ENCODE data around the gene ECM2.

The ECM2 gene

DNA sequence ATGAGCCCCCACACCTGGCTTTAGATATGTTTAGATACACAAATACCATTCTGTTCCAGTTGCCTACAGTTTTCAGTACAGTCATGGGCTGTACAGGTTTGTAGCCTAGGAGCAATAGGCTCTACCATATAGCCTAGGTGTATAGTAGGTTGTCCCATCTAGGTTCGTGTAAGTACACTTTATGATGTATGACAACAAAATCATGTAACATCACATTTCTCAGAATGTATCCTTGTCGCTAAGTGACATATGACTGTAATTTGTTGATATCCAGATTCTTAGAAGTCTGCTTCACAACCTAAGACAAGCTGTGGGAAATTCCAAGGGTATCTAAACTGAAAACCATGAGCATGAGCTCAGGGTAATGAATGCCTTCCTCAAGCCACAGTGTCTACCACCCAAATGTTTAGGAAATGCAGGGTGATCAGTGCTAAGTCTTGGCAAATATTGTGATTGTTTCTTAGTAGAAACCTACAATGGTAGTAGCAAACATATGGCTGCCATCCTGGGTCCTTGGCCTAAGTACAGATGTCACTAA lies 8.4 kb downstream of the ECM2 start:
- no peak for DNase-seq

DNA sequence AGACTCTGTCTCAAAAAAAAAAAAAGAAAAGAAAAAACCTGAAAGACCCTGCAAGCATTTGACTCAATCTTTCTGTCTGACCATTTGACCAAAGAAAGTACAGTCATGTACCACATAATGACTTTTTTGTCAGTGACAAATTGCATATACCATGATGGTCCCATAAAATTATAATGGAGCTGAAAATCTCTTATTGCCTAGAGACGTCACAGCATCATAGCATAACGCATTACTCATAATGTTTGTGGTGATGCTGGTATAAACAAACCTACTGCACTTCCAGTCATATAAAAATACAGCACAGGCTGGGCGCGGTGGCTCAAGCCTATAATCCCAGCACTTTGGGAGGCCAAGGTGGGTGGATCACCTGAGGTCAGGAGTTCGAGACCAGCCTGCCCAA lies 10.5 kb downstream of the ECM2 start:
- no peak for DNase-seq

DNA sequence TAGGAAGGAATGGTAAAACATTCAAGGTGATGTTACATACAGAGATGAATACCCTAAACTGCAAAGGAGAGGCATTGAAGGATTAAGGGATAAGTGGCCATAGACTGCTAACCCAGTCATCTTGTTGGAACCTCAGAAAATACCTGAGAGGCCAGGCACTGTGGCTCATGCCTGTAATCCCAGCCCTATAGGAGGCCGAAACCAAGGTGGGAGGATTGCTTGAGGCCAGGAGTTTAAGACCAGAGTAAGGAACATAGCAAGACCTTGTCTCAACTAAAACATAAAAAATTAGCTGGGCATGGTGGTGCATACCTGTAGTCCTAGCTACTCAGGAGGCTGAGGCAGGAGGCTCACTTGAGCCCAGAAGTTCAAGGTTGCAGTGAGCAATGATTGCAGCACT lies 10.9 kb downstream of the ECM2 start:
- no peak for DNase-seq

DNA sequence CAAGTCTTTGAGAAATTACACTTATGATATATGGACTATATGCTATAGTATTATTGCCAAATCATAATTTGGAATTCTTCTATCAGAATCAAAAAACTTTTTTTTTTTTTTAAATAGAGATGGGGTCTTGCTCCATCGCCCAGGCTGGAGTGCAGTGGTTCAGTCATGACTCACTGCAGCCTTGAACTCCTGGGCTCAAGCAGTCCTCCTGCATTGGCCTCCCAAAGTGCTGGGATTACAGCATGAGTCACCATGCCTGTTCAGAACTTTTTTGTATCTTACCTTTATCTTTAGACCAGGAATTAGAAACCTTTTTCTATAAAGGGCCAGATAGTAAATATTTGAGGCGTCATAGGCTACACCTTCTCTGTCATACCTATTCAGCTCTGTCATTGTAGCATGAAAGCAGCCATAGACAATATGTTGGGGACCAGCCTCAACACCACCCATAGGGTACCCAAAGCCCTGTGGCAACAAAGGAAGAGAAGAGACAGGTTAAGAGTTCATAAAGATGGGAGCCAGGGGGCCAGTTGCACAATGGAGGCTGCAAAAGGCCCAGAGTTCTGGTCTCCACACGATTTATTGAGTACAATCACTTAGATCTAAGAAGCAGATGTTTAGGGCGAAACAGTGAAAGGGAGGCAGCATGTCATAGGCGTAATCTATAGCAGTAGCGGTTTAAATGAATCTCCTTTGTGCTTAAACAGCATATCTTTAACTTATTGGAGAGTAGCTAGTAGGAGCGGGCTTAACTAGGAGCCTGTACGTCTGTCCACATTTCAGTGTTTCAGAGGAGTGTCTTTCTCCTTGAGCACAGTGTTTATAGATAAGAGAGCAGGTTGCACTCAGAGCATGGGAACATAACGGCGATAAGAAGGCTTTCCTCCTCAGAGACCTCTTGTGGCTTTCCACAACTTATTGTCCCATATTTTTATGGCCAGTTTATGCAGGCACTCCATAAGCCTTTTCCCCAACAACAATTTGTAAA lies 12.5 kb downstream of the ECM2 start:
- no peak for DNase-seq

DNA sequence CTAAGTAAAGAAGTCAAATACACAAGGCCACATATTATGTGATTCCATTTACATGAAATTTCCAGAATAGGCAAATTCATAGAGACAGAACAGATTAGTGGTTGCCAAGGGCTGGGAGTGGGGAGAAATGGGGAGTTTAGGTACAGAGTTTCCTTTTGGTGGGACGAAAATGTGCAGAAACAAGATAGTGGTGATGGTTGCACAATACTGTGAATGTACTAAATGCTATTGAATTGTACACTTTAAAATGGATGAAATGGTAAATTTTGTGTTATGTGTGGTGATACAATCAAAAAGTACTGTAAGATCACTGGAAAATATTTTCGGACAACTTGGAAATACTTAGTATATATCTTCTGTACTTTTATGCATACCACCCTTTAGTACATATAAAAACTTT lies 15.0 kb downstream of the ECM2 start:
- DNase-seq, result no peak

DNA sequence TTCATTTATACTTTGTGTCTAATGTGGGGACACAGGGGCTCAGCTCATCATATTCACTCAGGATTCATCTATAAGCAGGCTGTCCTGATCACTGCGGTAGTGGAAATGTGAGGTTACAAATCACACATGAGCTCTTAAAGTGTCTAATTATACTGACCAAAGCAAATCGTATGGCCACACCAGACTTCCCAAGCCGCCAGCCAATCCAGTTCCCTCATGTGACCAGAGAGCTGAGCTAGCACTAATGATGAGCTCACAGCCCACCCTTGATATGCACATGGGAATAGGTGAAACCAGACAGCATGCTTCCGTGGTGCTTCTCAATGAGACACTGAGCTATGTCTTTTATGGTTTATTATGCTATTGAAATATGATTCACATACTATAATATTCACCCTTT lies 17.6 kb downstream of the ECM2 start:
- DNase-seq, result no peak

DNA sequence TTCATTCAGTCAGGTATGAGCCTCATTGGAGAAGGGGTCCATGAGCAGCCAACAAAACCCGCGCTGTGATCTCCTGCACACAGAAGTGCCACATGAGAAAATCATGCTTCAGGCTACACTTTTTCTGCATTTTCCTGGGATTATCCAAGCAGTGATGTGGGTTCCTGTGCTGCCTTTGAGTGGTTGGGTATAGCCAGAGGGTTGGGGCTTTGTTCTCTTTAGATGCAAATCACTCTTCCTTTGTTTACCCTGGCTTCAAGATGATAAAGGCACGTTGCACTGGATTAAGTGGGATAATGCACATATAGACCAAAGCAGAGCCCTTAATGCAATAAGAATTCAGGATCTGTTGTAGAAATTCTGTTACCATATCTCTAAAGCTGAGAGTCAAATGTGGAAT lies 18.7 kb downstream of the ECM2 start:
- no peak for DNase-seq

DNA sequence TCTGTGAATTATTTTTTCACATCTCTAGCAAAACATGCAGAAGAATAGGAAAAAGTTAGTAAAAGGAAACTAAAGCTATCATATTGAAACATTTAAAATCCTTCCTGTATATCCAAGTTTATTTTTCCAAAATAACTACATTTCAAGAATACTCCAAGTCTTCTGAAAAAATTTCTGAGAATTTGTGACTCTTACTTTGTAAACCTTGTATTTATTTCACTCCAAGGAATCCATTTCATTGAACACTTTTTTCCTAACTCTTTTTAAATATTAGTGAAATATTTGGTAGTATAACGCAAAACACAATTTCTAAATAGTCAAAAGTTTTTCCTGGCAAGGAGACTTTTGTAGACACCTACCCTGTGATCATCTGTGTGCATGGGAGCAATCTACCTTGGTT lies 19.3 kb downstream of the ECM2 start:
- DNase-seq, result no peak

DNA sequence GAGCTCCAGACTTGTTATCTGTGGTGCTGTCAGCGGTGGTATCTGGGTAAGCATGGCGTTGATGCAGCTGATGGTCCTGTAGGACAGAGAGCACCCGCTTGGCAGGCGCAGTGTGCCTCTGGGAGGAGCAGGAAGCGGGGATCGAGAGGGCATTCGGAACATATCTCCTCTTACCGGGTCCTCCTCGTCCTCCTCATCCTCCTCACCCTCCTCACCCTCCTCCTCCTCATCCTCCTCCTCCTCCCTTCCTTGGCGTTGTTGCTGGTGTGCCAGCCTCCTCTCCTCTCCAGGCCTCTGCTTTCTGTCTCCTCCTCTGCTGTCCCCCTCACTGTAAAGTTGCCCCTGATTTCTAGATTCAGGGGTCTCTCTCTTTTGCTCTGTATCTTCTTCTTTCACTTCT lies 21.2 kb downstream of the ECM2 start:
- DNase-seq, result no peak

DNA sequence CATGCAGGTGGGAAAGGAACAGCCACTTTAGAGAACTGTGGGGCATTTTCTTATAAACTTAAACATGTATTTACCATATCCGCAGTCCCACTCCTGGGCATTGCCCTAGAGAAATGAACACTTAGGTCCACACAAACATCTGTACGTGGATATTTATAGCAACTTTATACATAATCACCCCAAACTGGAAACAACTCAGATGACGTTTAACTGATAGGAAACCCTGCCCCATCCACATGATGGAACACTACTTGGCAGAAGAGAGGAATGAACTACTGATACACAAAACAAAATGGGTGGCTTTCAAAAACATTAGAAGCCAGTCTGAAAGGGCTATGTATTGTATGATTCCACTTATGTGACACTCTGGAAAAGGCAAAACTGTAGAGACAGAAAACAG lies 22.4 kb downstream of the ECM2 start:
- no peak for DNase-seq

DNA sequence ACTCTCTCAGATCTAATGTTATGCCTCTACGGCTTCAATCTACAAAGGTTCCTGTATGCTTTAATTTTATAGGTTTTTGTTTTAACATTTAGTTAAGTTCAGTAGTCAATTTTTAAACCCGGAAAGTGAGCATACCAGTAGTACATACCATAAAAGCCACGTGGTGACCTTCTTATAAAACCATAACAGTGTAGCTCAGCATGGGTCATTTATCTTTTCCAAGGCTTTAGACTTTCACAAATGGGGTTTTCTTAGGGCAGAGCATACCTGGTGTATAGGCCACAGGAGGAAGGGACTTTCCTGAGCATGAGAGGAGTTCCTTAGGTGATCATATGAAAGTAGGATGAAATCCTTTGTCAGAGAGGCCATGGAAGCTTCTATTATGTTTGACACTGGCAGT lies 23.2 kb downstream of the ECM2 start:
- no peak for DNase-seq

DNA sequence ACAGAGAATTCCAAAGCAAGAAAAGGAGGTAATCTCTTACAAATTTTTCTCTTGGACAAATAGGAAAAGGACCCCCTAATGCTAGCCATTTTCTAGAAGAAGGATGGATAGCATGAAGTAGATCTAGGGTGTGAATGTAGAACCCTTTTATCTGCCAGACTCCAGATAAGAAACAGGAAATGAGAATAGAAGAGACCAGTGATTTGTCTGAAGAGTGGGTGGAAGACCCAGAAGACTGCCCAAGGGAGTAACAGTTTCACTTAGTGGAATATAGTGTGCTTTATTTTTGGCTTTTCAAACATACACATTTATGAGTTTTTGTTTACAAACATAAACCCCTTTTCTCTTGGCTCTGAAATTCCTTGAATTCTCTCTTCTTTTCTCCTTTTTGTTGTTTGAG lies 25.0 kb downstream of the ECM2 start:
- no peak for DNase-seq

DNA sequence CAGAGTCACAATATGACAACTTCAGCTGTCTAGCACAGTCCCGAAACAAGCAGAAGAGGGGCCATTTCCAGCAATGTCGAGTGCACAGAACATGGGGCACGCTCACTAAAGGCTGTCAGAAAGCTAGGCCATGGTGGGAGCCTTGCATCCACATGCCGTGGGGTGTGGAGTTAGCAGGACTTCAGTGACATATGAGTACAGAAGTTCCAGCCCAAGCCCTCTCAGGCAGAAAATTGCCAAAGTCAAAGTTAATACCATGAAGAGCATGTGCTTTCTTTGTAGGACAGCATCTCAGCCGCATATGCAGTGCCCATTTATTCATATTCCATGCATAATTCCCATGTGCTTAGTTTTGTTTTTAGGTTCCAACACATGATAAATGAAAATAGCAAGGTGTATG lies 26.7 kb downstream of the ECM2 start:
- DNase-seq, result no peak

DNA sequence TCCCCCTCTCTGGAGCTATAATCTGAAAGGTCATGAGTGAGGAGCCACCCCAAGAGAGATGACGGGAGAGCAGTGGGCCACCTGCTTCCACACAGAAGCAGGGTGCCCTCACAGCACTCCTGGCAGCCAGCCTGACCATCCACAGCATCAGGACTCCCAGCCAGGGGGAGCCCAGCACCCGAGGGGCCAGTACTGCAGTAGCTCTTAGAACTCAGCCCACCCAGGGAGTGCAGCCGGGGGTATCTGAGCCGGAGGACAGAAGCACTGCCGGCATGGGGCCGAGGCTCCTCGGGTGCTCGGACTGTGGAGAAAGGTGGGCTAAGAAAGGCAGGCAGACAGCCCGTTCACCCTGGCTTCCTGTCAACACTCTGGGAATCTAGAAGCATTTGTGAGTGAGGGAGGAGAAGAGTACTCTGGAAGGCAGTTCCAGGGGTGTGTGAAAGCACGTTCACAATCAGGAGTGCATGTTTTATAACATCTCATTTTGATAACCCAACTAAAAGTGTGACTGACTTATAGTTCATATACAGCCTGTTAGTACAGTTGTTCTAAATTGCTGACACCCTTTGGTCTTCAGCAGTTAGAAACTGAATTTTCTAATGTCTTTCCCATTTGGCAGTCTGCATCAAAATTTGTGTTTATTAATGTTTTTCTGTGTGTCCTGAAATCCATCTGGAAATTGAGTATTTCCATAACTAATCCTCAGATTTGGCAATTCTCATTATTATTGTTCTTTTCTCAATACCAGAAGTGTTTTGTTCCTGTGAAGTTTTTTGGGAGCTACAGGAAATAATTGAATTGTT lies 27.6 kb downstream of the ECM2 start:
- DNase-seq, result peak; percentile 50

DNA sequence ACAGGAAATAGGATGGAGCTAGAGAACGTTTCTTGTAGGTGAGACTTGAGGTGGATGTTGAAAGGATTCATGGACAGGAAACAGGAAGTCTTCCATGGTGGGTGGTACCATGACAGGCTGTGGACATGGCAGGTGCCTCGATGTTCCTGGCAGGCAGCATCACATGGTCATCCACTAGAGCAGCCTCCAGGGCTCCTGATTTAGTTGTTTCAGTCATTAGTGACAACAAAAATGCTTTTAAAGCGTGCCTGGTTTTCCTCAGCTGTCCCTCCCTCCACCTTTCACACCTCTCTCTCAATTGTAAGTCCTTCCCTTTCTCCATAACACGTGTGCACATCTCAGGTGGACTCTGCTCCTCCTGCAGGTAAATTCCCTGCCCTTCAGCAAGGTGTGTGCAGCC lies 28.3 kb downstream of the ECM2 start:
- no peak for DNase-seq

DNA sequence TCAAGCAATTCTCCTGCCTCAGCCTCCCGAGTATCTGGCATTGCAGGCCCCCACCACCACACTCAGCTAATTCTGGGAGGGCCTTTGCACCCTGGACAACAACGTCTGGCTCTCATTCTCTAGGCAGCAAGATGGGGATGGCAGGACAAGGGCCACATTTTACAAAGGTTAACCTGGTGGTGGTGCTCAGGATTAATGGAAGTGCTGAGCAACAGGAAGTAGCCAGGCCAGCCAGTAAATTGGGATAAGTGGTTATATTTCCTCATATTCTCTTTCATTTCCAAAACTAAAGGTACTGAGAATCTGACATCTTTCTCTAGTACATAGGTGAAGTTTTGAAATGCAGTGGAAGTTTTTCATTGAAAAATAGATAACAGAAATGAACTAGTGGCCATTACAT lies 28.8 kb downstream of the ECM2 start:
- DNase-seq, result no peak

DNA sequence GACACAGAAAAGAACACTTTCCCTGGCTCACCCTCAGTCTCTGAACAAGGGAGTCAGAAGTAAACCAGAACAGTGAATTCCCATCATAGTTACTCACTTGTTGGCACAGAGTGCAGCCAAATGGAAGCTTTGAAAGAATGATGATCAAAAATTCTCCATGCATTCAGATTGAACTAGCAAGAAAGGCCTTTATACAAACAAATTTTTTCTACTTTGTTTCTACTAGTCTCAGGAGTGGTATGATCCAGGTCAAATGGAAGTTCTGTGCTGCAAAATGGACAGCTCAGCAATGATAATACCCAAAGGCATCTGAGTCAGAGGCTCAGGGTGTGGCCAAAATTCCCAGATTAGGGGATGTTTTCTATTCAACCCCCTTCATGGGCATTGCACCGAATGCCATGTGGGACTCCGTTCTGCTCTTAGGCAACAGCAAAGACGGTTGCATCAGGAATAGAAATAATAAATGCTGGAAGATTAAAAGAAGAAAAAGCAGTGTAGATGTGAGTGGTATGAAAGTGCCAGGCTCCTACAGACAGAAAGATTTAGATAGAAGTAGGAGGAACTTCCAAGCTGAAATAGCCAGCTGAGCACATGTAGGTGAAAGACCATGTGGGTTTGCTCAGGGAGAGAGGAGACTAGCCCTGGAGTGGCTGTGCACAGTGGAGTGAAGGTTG lies 29.5 kb downstream of the ECM2 start:
- peak; percentile 46 for DNase-seq

DNA sequence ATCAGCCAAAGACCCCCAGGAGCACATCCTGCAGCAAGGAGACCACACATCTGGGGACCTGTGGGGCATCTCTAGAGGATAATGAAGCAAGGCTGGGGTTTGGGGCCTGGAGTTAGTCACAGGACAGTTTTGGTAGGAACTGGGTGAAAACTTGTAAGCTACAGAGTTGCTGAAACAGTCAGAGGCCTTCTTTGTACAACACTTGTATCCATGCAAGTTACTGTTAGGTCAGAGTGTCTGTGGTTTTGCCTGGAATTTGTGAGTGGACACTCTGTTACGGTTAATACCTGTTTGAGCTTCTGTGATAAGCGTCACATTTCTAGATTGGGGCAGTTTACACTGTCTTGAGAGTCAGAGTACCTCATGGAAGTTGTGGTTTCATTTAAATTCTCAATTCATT lies 30.9 kb downstream of the ECM2 start:
- no peak for DNase-seq

DNA sequence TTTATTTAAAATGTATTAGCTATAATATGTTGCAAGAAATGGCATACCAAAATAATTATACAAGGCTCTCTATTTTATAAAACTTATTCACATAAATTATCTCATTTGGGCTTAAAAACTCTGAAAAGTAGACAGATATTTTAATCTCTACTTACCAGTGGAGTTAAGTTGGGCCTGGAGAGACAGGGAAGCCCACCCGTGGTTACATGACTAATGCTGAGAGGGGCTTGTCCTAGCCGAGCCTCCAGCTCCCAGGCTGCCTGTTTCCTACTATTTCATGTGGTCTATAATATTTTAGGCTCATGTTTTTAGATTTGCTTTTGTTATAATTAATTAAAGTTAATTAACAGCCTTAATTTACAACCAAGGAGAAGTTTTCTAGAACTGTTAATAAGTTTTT lies 32.6 kb downstream of the ECM2 start:
- DNase-seq, result no peak

DNA sequence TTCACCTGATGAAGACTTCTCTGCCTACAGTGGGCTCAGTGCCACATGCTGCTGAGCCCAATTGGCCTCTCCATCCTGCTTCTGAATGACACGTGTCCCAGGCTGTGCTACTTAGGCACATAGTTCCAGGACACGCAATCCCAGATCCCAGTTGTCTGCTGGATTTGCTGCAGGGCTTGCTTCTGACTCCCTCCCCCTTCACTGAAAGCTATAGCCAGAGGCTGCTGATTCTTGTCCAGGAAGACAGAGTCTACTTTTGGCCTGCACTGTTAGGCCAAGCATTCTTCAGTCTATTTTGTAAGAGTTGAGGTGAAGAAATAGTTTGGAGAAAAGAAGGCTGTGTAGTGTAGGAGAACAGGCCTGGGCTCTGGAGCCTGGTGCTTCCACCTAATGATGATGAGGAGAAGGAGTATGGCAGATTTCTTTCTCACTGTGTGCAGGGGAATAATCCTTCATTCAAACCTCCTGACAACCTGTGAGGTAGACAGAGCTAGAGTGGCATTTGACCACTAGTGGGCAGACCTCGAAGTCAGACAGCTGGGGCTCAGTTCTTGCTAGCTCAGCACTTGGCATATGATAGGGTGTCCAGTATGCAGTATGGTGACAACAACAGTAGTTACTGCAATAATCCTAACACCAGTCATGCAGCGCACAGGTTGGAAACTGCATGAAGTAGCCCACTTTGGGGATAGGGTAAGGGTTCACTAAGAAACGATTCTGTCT lies 34.0 kb downstream of the ECM2 start:
- no peak for DNase-seq

DNA sequence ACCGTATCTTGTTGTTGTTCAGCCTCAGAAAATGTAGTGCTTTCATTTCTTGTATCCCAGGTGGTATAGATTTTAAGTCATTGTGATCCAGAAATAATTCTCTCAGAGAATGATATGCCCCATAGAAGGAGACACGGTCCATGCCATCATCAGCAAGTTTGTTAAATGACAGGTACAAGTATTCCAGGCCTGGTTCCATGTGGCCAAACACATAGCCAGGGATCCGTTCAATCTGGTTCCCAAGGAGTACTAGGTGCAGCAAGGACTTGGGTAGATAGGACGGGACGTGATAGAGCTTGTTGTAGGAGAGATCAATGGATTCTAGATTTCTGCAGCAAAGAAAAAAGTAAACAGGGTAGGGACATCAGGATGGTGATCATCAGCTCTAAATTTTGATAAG lies 35.1 kb downstream of the ECM2 start:
- no peak for DNase-seq

DNA sequence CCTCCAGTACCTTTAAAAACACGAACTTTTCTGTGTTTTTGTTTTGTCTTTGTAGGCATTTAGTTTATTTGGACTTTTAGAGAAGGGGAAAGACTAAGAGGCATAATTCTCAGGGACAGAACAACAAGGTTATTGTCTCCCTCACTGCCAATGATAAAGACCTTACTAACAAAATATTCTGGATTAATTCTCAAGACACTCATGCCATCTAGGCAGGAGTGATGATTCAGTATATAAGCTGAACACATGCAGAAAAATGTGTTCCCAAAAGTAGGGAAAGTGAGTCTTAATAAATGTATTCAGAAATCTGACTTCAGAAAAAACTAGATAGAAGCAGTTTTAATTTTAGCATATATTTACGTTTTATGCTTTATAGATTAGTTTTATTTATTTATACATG lies 36.1 kb downstream of the ECM2 start:
- DNase-seq, result no peak

All from left hindlimb (tissue), 1 donor.